ENCODE results near the gene PCBP3.

Gene PCBP3

GRCh38 chr21:45726438-45726837, 82.9 kb downstream of the PCBP3 start:
- TF ChIP-seq CTCF (IDR thresholded peaks at IDR 0.05; ENCODE audit: insufficient read depth, low read length) (no peak), POLR2AphosphoS5 (IDR thresholded peaks at IDR 0.05; ENCODE audit: low read depth) (no peak), SPI1 (IDR thresholded peaks at IDR 0.05; ENCODE audit: borderline replicate concordance, low read depth) (no peak), REST (IDR thresholded peaks at IDR 0.05; ENCODE audit: insufficient replicate concordance, low read depth) (no peak), GABPA (IDR thresholded peaks at IDR 0.05; ENCODE audit: low read depth) (no peak)
- Histone ChIP-seq H3K4me3 (replicated peaks; ENCODE audit: insufficient read depth, low read length) (no peak overlapping the region), H3K27ac (replicated peaks) (no peak overlapping the region), H3K27me3 (ENCODE audit: insufficient read depth, poor library complexity, severe bottlenecking) (peaks cover 4% of the 10 kb centered on the region)
- DNase-seq (ENCODE audit: low read depth in 1 of 2, low spot score in 1 of 2), result no peak

- peaks cover 4% of the 10 kb centered on the region for H3K27me3 ChIP-seq (ENCODE audit: insufficient read depth, poor library complexity, severe bottlenecking)
- no peak for DNase-seq (ENCODE audit: low read depth in 1 of 2, low spot score in 1 of 2)
- no peak for TF ChIP-seq CTCF (IDR thresholded peaks at IDR 0.05; ENCODE audit: insufficient read depth, low read length)
- no peak for TF ChIP-seq REST (IDR thresholded peaks at IDR 0.05; ENCODE audit: insufficient replicate concordance, low read depth)
- no peak for TF ChIP-seq POLR2AphosphoS5 (IDR thresholded peaks at IDR 0.05; ENCODE audit: low read depth)
- TF ChIP-seq SPI1 (IDR thresholded peaks at IDR 0.05; ENCODE audit: borderline replicate concordance, low read depth), result no peak
- no peak for TF ChIP-seq GABPA (IDR thresholded peaks at IDR 0.05; ENCODE audit: low read depth)
- H3K4me3 ChIP-seq (replicated peaks; ENCODE audit: insufficient read depth, low read length), result no peak overlapping the region
- no peak overlapping the region for H3K27ac ChIP-seq (replicated peaks)
Observed at GRCh38 chr21:45727390-45727789, 83.9 kb downstream of the PCBP3 start.

GRCh38 chr21:45735259-45736000, 91.9 kb downstream of the PCBP3 start:
- no peak overlapping the region for H3K27ac ChIP-seq (replicated peaks)
- no peak overlapping the region for H3K4me3 ChIP-seq (replicated peaks; ENCODE audit: insufficient read depth, low read length)
- no peak for DNase-seq (ENCODE audit: low read depth in 1 of 2, low spot score in 1 of 2)
- TF ChIP-seq SPI1 (IDR thresholded peaks at IDR 0.05; ENCODE audit: borderline replicate concordance, low read depth) (no peak), CTCF (IDR thresholded peaks at IDR 0.05; ENCODE audit: insufficient read depth, low read length) (no peak), GABPA (IDR thresholded peaks at IDR 0.05; ENCODE audit: low read depth) (no peak), REST (IDR thresholded peaks at IDR 0.05; ENCODE audit: insufficient replicate concordance, low read depth) (no peak), POLR2AphosphoS5 (IDR thresholded peaks at IDR 0.05; ENCODE audit: low read depth) (no peak)
- no peaks in the 10 kb centered on the region for H3K27me3 ChIP-seq (ENCODE audit: insufficient read depth, poor library complexity, severe bottlenecking)
